HepG2 (cell line): Measurements from ENCODE around the gene TCF7L2. TPM values are rescaled to one million over a fixed set of nuclear protein-coding genes. Genes with fewer than 3 reads are reported as not detected.

ENCODE experiments used
- ATAC-seq: fragments of 200-7000 bp; cut with Tn5 transposase; 3 replicates; pipeline ENCODE4 v1.9.1; 2020; ENCODE audit warnings: mild to moderate bottlenecking, moderate library complexity
- BruUV-seq: library from RNA; stranded (reverse); fragments of 400-500 nt; replicated peaks from 2 replicates; lab custom pipeline; 2021; lab: Mats Ljungman, UMichigan
- CTCF ChIA-PET: fragments of 300-600 bp; formaldehyde crosslinking; extraction: SDS; loops from one replicate; lab custom pipeline; 2021; ENCODE audit warnings: low total read pairs, inconsistent platforms, low intra/inter-chr PET ratio; lab: Yijun Ruan, JAX
- POLR2A ChIA-PET: fragments of 350-600 bp; sonication (Branson Sonifier 250); formaldehyde crosslinking; loops from one replicate; lab custom pipeline; 2020; ENCODE audit warnings: antibody characterized with exemption, inconsistent platforms; lab: Yijun Ruan, JAX
- DNase-seq: peaks from one replicate; pipeline ENCODE4 v3.0.0-alpha.2; 2015; ENCODE audit warnings: low spot score
- FAIRE-seq: peaks from 3 replicates; lab custom pipeline; 2011; peaks lifted over from hg19 to GRCh38; lab: Jason Lieb, UNC
- H2AFZ ChIP-seq: one replicate; pipeline ENCODE4 v1.6.1; 2011; ENCODE audit warnings: low read length, inconsistent platforms
- H3K27ac ChIP-seq: fragments of 300-600 bp; 3 replicates; pipeline ENCODE4 v1.8.0; 2011; ENCODE audit warnings: mixed run types, mild to moderate bottlenecking, mixed read lengths, low read length, inconsistent platforms; ENCODE audit not compliant: insufficient read depth; ENCODE audit errors: extremely low read length
- H3K27me3 ChIP-seq, 2 experiments: fragments of 200-600 bp in 1 of 2; 2 replicates in 1 of 2; 3 replicates in 1 of 2; pipeline versions ENCODE4 v1.6.0 to v1.8.0; 2011; ENCODE audit warnings: low read length in 2 of 2, mild to moderate bottlenecking in 2 of 2, moderate library complexity in 2 of 2, inconsistent platforms in 1 of 2; ENCODE audit not compliant: insufficient read depth in 2 of 2, control insufficient read depth in 1 of 2
- H3K36me3 ChIP-seq, 2 experiments: fragments of 200-600 bp in 1 of 2; replicated peaks in 1 of 2; 2 replicates in 1 of 2; 3 replicates in 1 of 2; pipeline versions ENCODE4 v1.5.1 to v1.8.0; 2011; ENCODE audit warnings: low read length in 2 of 2, inconsistent platforms in 1 of 2; ENCODE audit not compliant: insufficient read depth in 2 of 2, control insufficient read depth in 1 of 2
- H3K4me1 ChIP-seq: 2 replicates; pipeline ENCODE4 v1.5.1; 2012; ENCODE audit warnings: low read length, inconsistent platforms; ENCODE audit not compliant: insufficient read depth
- H3K4me2 ChIP-seq: 2 replicates; pipeline ENCODE4 v1.6.0; 2011; ENCODE audit warnings: low read depth, low read length, inconsistent platforms
- H3K4me3 ChIP-seq, 3 experiments: fragments of 200-600 bp in 1 of 3; sonication (generic), shearing (Covaris generic) in 1 of 3; replicated peaks in 1 of 3; 2 replicates each; pipeline ENCODE4 v1.5.1; 2011 to 2016; ENCODE audit warnings: low read length in 3 of 3, inconsistent platforms in 2 of 3, low read depth in 2 of 3, mild to moderate bottlenecking in 2 of 3, control low read depth in 1 of 3, mixed read lengths in 1 of 3; ENCODE audit not compliant: insufficient read depth in 1 of 3
- H3K79me2 ChIP-seq: one replicate; pipeline ENCODE4 v1.6.1; 2011; ENCODE audit warnings: low read length, inconsistent platforms; ENCODE audit not compliant: insufficient read depth
- H3K9ac ChIP-seq: 2 replicates; pipeline ENCODE4 v1.6.0; 2011; ENCODE audit warnings: mild to moderate bottlenecking, low read depth, low read length, inconsistent platforms; ENCODE audit not compliant: insufficient read depth
- H3K9me3 ChIP-seq: 2 replicates; pipeline ENCODE4 v1.5.1; 2012; ENCODE audit warnings: mild to moderate bottlenecking, low read length
- H4K20me1 ChIP-seq: 2 replicates; pipeline ENCODE4 v1.6.0; 2011; ENCODE audit warnings: inconsistent platforms, mild to moderate bottlenecking, low read length, moderate library complexity; ENCODE audit not compliant: insufficient read depth
- ARID2 ChIP-seq: sonication (generic); formaldehyde crosslinking; IDR thresholded peaks from 2 replicates; pipeline ENCODE4 v1.8.1; 2022; ENCODE audit warnings: mild to moderate bottlenecking, missing genetic modification reagents, borderline replicate concordance
- GMEB1 ChIP-seq: sonication (generic); formaldehyde crosslinking; IDR thresholded peaks from 2 replicates; pipeline ENCODE4 v1.5.1; 2020; ENCODE audit warnings: missing genetic modification reagents, mild to moderate bottlenecking, borderline replicate concordance
- IKZF4 ChIP-seq: sonication (generic); formaldehyde crosslinking; IDR thresholded peaks from 2 replicates; pipeline ENCODE4 v1.5.1; 2020; ENCODE audit warnings: borderline replicate concordance, mild to moderate bottlenecking, low read depth, missing genetic modification reagents; ENCODE audit errors: not compliant biosample characterization
- IRF1 ChIP-seq: sonication (generic); formaldehyde crosslinking; IDR thresholded peaks from 2 replicates; pipeline ENCODE4 v1.4.0; 2020; ENCODE audit warnings: low read depth, mild to moderate bottlenecking, missing genetic modification reagents
- KDM3A ChIP-seq: IDR thresholded peaks from 2 replicates; pipeline ENCODE4 v1.6.1; 2018; ENCODE audit warnings: low read depth, missing compliant biosample characterization
- MNT ChIP-seq: fragments of 450-650 bp; IDR thresholded peaks from 2 replicates; pipeline ENCODE4 v1.6.1; 2016
- PLSCR1 ChIP-seq: sonication (generic); formaldehyde crosslinking; IDR thresholded peaks from 2 replicates; pipeline ENCODE4 v1.5.0; 2020; ENCODE audit warnings: missing genetic modification reagents, mild to moderate bottlenecking, borderline replicate concordance
- POLR2A ChIP-seq, 2 experiments: IDR thresholded peaks; 2 replicates each; pipeline ENCODE4 v1.6.1; 2011; ENCODE audit warnings: low read depth in 2 of 2, low read length in 2 of 2, mild to moderate bottlenecking in 1 of 2, moderate library complexity in 1 of 2; ENCODE audit not compliant: insufficient read depth in 1 of 2
- POLR2AphosphoS5 ChIP-seq: IDR thresholded peaks from 2 replicates; pipeline ENCODE4 v1.6.1; 2012; ENCODE audit warnings: low read depth, low read length
- SUZ12 ChIP-seq: fragments of 150-350 bp; IDR thresholded peaks from 2 replicates; pipeline ENCODE4 v1.6.1; 2014; ENCODE audit warnings: low read depth, low read length
- TBP ChIP-seq: sonication (generic); formaldehyde crosslinking; IDR thresholded peaks from 2 replicates; pipeline ENCODE4 v1.5.0; 2020; ENCODE audit warnings: missing genetic modification reagents
- ZNF264 ChIP-seq: sonication (generic); formaldehyde crosslinking; IDR thresholded peaks from 2 replicates; pipeline ENCODE4 v1.4.0; 2020; ENCODE audit warnings: missing genetic modification reagents
- ZNF343 ChIP-seq: sonication (generic); formaldehyde crosslinking; IDR thresholded peaks from 2 replicates; pipeline ENCODE4 v1.4.0; 2020; ENCODE audit warnings: mild to moderate bottlenecking, missing genetic modification reagents
- ZNF891 ChIP-seq: sonication (generic); formaldehyde crosslinking; IDR thresholded peaks from 2 replicates; pipeline ENCODE4 v1.5.0; 2020; ENCODE audit warnings: mild to moderate bottlenecking, missing genetic modification reagents
- WGBS: methylation state at CpG from one replicate; pipeline ENCODE4 v1.1.6; 2017; ENCODE audit warnings: low lambda C conversion rate; 5-methylcytosine and 5-hydroxymethylcytosine counted together
- in situ Hi-C: cut with HindIII; loops from 2 replicates; pipeline ENCODE4 v1.10.0; 2017; ENCODE audit warnings: low pct_unique_long_range_greater_than_20kb; ENCODE audit not compliant: extremely low pct_ligation_motif_present
- intact Hi-C: fragments of 100-400 bp; cut with micrococcal nuclease; formaldehyde crosslinking; loops from one replicate; pipeline ENCODE4 v1.10.0; 2022; ENCODE audit not compliant: unreplicated experiment
- polyA plus RNA-seq, 8 experiments: library from polyadenylated mRNA; depleted of rRNA in 3 of 8; stranded (reverse) in 7 of 8; unstranded in 1 of 8; fragments of >200 nt; fragmentation: Illumina TruSeq in 4 of 8; extraction: Trizol in 4 of 8; gene quantifications; 2 replicates each; pipeline versions ENCODE4 v1.2.1 to v1.2.3, GENCODE V29; 2011 to 2016; ENCODE audit warnings: low read depth in 4 of 8, missing spikeins in 1 of 8, mixed read lengths in 1 of 8; ENCODE audit not compliant: insufficient read depth in 1 of 8
- total RNA-seq, 5 experiments: library from RNA; depleted of rRNA; stranded (reverse); fragments of >200 nt; fragmentation: Illumina TruSeq; extraction: Trizol; gene quantifications; 2 replicates each; pipeline ENCODE4 v1.2.3, GENCODE V29; 2016; ENCODE audit warnings: low read depth in 1 of 5

TCF7L2 gene
- total and polyA plus RNA-seq, 2 of the 13 experiments (the other 11 are each of a cell fraction or from before 2014, with no cell fraction given), result 3.9 to 13.7 TPM

- no peak overlapping the region for H3K27ac ChIP-seq
- ChIA-PET CTCF (no interaction called here), POLR2A (no interaction called here)
- TF ChIP-seq SUZ12 (no peak), ARID2 (CRISPR knock-in tag) (no peak), IRF1 (no peak), IKZF4 (CRISPR knock-in tag) (no peak), POLR2AphosphoS5 (no peak)
- no peak overlapping the region for H2AFZ ChIP-seq
- H3K36me3 ChIP-seq, result peaks cover 29 to 92% of the 10 kb centered on the region in 2 experiments
- H3K4me2 ChIP-seq, result no peak overlapping the region
- no peaks in the 10 kb centered on the region for H3K9me3 ChIP-seq
- H3K4me1 ChIP-seq, result no peaks in the 10 kb centered on the region
- intact Hi-C loops, result no loop called here
- no peak overlapping the region for H3K9ac ChIP-seq
- H3K4me3 ChIP-seq, result no peak overlapping the region
- FAIRE-seq (no peak), DNase-seq (no peak), ATAC-seq (no peak)
- 98% methylated on average over 5 of the region's 5 CpGs for WGBS
- no TSS peak for BruUV-seq
- H3K27me3 ChIP-seq, result no peaks in the 10 kb centered on the region
- in situ Hi-C loops, result no loop called here
- H3K79me2 ChIP-seq, result peaks cover 4% of the 10 kb centered on the region
- peaks cover 4% of the 10 kb centered on the region for H4K20me1 ChIP-seq
These were observed 194.5 kb downstream of the TCF7L2 start for GRCh38 chr10:113144576-113144975.

- Histone ChIP-seq H3K9ac (no peak overlapping the region), H3K27ac (no peak overlapping the region), H3K27me3 (no peaks in the 10 kb centered on the region), H3K9me3 (no peaks in the 10 kb centered on the region), H3K4me3 (no peak overlapping the region), H3K79me2 (no peaks in the 10 kb centered on the region), H3K36me3 (peaks cover 41 to 98% of the 10 kb centered on the region in 2 experiments), H3K4me1 (no peaks in the 10 kb centered on the region), H4K20me1 (no peaks in the 10 kb centered on the region), H2AFZ (no peak overlapping the region), H3K4me2 (no peak overlapping the region)
- CTCF ChIA-PET, result no interaction called here
- FAIRE-seq, result no peak
- DNase-seq, result no peak
- no TSS peak for BruUV-seq
- in situ Hi-C loops (no loop called here), intact Hi-C loops (no loop called here)
- ATAC-seq, result no peak
- POLR2A ChIA-PET, result no interaction called here
- WGBS, result 95% methylated on average over 11 of the region's 11 CpGs
- no peak for TF ChIP-seq ZNF891 (CRISPR knock-in tag)
- TF ChIP-seq ZNF343, result no peak
- TF ChIP-seq GMEB1 (CRISPR knock-in tag), result no peak
- no peak for TF ChIP-seq PLSCR1 (CRISPR knock-in tag)
- TF ChIP-seq POLR2A (IDR thresholded peaks at IDR 0.05; ENCODE audit: insufficient read depth in 1 of 2, low read depth in 2 of 2, low read length in 2 of 2), result no peak
- no peak for TF ChIP-seq TBP (CRISPR knock-in tag)
- no peak for TF ChIP-seq MNT
- TF ChIP-seq ZNF264 (CRISPR knock-in tag), result no peak
- no peak for TF ChIP-seq KDM3A
These were observed 198.2 kb downstream of the TCF7L2 start for GRCh38 chr10:113148071-113148825.
